ENCODE results near the gene ACTRT1.

The ACTRT1 gene

DNA sequence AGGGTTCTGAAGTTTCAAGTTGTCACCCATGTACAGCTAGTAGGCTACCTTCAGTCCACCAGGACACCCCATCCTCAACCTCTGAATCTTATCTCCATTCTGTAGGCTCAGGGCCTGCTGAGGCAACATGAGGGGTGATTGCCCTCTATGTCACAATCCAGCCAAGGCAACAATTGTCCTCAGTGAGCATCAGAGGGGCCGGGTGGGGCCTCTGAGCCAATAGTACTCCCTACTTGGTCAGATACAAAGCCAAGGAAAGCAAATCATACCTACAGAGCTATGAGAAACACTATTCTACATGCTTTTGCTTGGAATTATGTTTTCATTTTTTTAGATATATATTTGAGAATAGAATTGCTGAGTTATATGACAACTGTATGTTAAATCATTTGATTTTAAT is at the start of gene ACTRT1:
Gene ACTRT1, minus strand, starts transcription at position 101 of the 400 bp plus-strand sequence. CDS start 197 bp downstream, outside the sequence.
- no peak for DNase-seq (ENCODE audit: low read depth)

DNA sequence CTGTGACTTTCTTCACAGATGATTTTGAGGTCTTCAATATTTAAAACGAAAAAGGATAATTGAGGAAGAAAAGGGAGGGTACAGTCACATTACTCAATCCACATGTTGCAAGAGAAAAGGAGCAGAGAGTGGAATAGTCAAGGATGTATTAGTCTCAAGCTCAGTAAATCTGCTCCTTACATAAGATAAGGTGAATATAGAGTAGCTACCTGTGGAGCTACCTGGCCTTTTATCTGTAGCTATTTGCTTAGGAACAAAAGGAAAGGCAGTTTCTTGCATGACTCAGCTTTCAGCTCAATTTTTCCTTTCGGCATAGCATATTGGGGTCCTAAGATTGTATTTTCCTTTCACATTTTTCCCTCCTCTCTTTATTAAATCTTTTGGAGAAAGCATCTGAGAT is 26.3 kb upstream of the ACTRT1 start:
- DNase-seq (ENCODE audit: low read depth): no peak

DNA sequence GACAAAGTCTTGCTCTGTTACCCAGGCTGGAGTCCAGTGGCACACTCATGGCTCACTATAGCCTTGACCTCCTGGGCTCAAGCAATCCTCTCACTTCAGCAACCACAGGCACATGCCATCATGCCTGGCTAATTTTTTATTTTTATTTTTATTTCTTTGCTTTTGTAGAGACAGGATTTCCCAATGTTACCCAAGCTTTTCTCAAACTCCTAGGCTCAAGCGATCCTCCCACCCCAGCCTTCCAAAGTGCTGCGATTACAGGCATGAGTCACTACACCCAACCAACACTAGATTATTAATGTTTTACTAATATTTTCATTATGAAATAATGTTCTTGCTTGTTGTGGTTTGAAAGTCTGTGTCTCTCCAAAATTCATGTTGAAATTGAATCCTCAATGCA is 5.2 kb upstream of the ACTRT1 start:
- DNase-seq (ENCODE audit: low read depth): no peak

DNA sequence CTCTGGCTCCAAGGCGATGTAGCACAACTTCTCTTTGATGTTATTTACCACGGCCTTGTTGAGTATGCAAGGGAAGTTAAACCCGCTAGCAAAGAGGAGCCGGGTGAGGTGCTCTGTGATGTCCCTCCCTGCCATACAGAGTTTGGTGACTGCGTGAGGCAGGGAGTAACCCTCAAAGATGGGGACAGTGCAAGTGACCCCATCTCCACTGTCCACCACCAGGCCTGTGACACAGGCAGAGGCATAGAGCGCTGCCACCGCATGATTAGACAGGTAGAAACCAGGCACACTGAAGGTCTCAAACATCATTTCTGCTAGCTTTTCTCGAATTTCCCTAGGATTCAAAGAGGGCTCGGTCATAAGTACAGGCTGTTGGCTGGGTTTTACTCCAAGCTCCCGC is 677 bp downstream of the ACTRT1 start:
- DNase-seq (ENCODE audit: low read depth): no peak

DNA sequence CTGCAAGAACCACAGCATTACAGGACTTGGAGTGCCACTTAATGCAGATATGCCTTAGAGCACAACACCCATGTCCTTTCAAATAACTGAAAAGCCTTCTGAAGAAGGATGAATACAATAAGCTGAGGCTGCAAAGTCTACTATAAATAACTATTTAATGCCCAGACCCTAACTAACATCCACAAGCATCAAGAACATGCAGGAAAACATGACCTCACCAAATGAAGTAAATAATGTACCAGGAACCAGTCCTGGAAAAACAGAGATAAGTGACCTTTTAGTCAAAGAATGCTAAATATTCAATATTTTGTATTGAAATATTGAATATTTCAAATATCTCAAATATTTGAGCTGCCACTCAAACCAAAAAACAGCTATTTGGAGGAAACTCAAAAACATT is 16.9 kb downstream of the ACTRT1 start:
- no peak for DNase-seq (ENCODE audit: low read depth)

DNA sequence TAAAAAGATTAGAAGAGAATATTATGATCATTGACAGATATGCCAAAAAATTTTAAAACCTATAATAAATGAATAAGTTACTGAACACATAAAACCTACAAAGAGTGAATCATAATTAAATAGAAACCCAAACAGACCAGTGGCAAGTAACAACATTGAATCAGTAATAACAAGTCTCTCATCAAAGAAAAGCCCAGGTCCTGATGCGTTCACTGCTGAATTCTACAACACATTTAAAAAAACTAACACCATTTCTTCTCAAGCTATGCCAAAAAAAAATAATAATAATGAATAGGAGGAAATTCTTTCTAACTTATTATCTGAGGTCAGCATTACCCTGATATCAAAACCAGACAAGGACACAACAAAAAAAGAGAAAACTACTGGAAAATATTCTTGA is 30.6 kb downstream of the ACTRT1 start:
- DNase-seq (ENCODE audit: low read depth): no peak

DNA sequence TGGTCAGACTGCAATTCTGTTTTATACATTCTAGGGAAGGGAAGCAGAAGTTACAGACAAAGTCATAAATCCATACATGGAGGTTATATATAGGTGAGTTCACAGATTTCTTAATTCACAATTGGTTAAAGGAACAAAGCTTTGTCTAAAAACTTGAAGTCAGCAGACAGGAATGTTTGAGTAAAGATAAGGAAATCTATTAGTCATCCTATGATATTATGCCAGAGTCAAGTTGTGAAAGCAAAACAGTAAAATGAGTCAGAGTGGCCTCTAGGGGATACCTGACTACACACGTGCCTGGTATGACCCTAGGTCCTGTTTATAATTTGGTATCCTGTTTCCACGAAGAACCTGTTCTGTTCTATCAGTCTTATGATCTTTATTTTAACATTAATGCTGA is 31.5 kb downstream of the ACTRT1 start:
- DNase-seq (ENCODE audit: low read depth): no peak

DNA sequence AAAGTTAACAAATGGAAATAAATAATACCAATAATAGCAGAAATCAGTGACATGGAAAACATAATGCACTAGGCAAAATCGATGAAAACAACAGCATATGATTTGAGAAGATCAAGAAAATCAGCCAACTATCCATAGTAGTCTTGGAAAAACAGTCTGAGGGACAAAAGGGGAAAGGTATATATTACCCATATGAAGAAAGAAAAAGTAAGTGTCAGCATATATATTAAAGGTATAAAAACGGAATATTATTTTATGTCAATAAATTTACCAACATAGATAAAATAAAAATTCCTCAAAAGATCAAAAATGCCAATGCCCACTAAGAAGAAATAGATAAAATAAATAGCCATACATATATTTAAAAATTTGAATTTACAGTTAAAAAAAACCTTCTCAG is 33.0 kb downstream of the ACTRT1 start:
- no peak for DNase-seq (ENCODE audit: low read depth)

DNA sequence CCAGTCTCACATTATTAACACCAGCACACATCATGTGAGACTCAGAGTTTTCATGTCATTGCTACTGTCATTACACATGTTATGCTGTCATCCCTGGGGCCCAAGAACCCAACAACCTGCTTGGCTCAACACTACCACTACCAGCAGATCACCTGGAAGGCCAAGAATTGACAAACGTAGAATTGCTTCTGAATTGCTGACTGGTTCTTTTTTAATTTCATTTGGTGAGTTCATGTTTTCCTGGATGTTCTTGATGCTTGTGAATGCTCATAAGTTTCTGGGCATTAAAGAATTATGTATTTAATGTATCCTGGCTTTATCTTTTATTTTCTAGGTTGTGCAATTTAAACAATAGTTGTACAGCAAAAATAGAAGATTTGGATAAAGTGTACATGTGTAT is 40.2 kb downstream of the ACTRT1 start:
- no peak for DNase-seq (ENCODE audit: low read depth)

DNA sequence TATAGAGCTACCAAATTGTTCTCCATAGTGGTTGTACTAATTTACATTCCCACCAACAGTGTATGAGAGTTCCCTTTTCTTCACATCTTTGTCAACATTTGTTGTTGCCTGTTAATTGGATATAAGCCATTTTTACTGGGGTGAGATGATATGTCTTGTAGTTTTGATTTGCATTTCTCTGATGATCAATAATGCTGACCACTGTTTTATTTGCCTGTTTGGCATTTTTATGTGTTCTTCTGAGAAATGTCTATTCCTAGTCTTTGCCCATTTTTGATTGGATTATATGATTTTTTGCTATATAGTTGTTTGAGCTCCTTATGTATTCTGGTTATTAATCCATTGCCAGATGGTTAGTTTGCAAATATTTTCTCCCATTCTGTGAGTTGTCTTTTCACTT is 44.3 kb downstream of the ACTRT1 start:
- DNase-seq (ENCODE audit: low read depth): no peak

Data from HS-27A (cell line).